Ishikawa (cell line): ENCODE measurements around the gene SLCO4A1.
A peak's percentile ranks its signal among the peaks of the same experiment; 100 is the strongest.

ENCODE experiments used
- CEBPB ChIP-seq: IDR thresholded peaks from 2 replicates; pipeline ENCODE4 v1.6.1; 2012
- CREB1 ChIP-seq: IDR thresholded peaks from 2 replicates; pipeline ENCODE4 v1.6.1; 2012; ENCODE audit warnings: low read depth
- EGR1 ChIP-seq: IDR thresholded peaks from 2 replicates; pipeline ENCODE4 v1.6.1; 2012
- EP300 ChIP-seq: IDR thresholded peaks from 2 replicates; pipeline ENCODE4 v1.6.1; 2012; ENCODE audit warnings: borderline replicate concordance
- FOXM1 ChIP-seq: IDR thresholded peaks from 2 replicates; pipeline ENCODE4 v1.6.1; 2012; ENCODE audit warnings: low read depth, borderline replicate concordance
- NFIC ChIP-seq: IDR thresholded peaks from 2 replicates; pipeline ENCODE4 v1.6.1; 2012
- RAD21 ChIP-seq: IDR thresholded peaks from 2 replicates; pipeline ENCODE4 v1.6.1; 2012; ENCODE audit warnings: low read depth
- REST ChIP-seq: IDR thresholded peaks from 2 replicates; pipeline ENCODE4 v1.6.1; 2012; ENCODE audit warnings: low read depth, mild to moderate bottlenecking
- TAF1 ChIP-seq: IDR thresholded peaks from 2 replicates; pipeline ENCODE4 v1.6.1; 2012; ENCODE audit warnings: low read depth, mild to moderate bottlenecking
- TCF12 ChIP-seq: IDR thresholded peaks from 2 replicates; pipeline ENCODE4 v1.6.1; 2012; ENCODE audit warnings: low read depth
- TEAD4 ChIP-seq: IDR thresholded peaks from 2 replicates; pipeline ENCODE4 v1.6.1; 2012
- USF1 ChIP-seq: IDR thresholded peaks from 2 replicates; pipeline ENCODE4 v1.6.1; 2012
- YY1 ChIP-seq: IDR thresholded peaks from 2 replicates; pipeline ENCODE4 v1.6.1; 2012; ENCODE audit warnings: low read depth
- ZBTB7A ChIP-seq: IDR thresholded peaks from 2 replicates; pipeline ENCODE4 v1.6.1; 2012; ENCODE audit warnings: low read depth
- TF ChIP-seq, protein P1 (sequence below): IDR thresholded peaks from 2 replicates; pipeline ENCODE4 v1.6.1; 2012

Gene SLCO4A1

DNA sequence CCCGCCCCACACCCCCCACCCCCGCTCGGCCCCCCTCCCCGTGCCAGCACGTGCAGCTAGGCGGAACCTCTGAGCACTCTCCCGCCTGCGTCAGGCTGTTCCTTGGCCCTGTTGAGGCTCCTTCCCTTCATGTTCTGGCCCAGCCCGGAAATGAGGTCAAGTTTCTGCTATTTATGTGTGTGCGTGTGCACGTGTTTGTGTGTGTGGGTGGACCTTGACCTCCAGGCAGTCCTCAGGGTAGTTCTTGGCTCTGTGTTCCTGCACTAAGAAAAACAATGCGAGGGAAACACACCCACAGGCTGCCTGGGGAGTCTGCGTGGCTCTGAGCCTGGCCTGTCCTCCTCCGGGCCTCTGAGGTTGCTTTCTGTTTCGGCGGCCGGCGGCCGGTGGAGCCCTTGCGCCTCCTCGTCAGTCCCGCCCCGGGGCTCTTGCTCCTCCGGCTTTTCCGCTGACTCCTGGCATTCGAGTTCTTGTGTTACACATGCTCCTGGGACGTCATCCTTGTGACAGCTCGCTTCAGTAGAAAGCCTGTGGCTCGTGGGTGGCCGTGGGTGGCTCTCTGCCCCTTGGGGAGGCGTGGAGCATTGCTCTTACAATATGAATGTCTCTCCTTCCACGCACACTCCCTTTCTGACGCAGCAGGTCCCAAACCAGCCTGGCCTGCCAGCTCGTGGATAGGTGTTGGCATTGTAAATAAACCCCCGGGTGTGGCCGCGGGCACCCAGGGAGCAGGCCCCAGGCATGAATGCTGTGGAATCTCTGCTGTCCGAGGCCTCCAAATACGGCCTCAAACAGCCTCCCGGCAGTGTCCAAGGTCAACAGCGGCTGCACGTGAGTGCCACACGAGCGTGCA, 10.0 kb downstream of the SLCO4A1 start:
- TF ChIP-seq, protein P1, sequence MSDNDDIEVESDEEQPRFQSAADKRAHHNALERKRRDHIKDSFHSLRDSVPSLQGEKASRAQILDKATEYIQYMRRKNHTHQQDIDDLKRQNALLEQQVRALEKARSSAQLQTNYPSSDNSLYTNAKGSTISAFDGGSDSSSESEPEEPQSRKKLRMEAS = peak; percentile 98
- TF ChIP-seq NFIC (peak; percentile 70; the same call in 1 of the 2 replicates), CREB1 (peak; percentile 73), USF1 (peak; percentile 73), EGR1 (peak; percentile 96), RAD21 (peak; percentile 9; the same call in 1 of the 2 replicates), CEBPB (no peak), TAF1 (no peak; the same call in 1 of the 2 replicates), REST (no peak), FOXM1 (no peak), TCF12 (peak; percentile 6), TEAD4 (peak; percentile 75), ZBTB7A (no peak), YY1 (peak; percentile 39; the same call in 1 of the 2 replicates), EP300 (peak; percentile 48; the same call in 1 of the 2 replicates)

- no peak for TF ChIP-seq EGR1
- TF ChIP-seq TCF12 = 0 out of 2 replicates have a peak, but pooled peaks have one; percentile 0
- no peak for TF ChIP-seq CREB1
- TF ChIP-seq USF1 = no peak
- TF ChIP-seq TAF1 = no peak
- no peak for TF ChIP-seq CEBPB
- TF ChIP-seq ZBTB7A = no peak
- no peak for TF ChIP-seq RAD21
- no peak for TF ChIP-seq TEAD4
Measured at GRCh38 chr20:62652894-62653305, 10.6 kb downstream of the SLCO4A1 start.

DNA sequence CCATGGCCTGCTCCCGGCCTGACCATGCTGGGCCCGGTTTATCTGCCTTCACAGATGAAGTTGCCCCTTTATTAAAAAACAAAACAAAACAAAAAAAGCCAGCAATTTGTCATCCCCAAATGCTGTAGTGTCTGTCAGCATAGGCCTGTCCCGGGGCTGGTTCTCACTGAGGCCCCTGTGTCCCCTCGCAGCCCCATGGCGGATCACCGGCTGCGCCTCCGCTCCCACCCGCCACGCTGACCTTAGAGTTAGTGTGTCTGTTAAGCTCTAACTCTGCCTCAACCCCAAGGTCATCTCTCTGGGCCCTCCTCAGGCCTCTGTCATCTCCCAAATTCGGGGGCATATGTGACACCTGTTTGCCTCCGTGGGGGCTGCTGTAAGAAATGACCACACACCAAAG, 11.1 kb downstream of the SLCO4A1 start:
- TF ChIP-seq EGR1 (no peak), TEAD4 (no peak), REST (no peak), CEBPB (no peak), CREB1 (no peak), TAF1 (no peak), USF1 (no peak), NFIC (no peak), RAD21 (no peak), EP300 (no peak), ZBTB7A (no peak), FOXM1 (no peak), TCF12 (no peak), YY1 (no peak)
- TF ChIP-seq, protein P1 = no peak

DNA sequence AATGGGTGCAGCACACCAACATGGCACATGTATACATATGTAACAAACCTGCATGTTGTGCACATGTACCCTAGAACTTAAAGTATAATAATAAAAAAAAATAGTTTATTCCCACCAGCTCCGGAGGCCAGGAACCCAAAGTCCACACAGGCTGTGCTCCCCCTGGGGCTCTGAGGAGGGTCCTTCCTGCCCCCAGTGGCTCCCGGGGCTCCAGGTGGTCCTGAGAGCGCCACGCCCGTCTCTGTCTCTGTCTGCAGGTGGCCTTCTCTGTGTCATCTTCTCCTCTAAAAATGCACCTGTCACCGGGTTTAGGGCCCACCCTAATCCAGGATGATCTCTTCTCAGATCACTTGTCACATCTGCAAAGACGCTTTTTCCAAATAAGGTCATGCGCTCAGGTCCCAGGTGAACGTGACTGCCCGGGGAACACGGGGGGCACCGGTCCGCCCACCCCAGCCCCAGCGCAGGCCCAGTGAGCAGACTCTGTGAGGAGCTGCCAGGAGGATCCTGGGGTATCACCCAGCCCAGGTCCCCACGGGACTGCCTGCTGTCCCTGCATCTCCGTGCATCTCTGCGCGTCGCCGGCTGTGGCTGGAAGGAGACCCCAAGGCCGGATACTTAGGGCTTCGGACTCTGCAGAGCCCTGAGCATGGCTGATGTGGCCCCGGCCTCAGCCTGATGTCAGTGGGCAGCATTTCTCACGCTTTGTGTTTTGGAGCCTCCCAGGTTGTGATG, 11.8 kb downstream of the SLCO4A1 start:
- TF ChIP-seq FOXM1 (no peak), EGR1 (no peak), NFIC (no peak), TCF12 (no peak), EP300 (no peak)
- TF ChIP-seq, protein P1 = no peak
